ENCODE measurements around the gene IKBKE.

- TF ChIP-seq POLR2A (IDR thresholded peaks at IDR 0.05) (no peak), CTCF (IDR thresholded peaks at IDR 0.05) (no peak)
Measured at GRCh38 chr1:206421616-206422340, 48.5 kb upstream of the IKBKE start.
